ENCODE measurements around the gene DLK1. TPM values are rescaled to one million over a fixed set of nuclear protein-coding genes. Genes with fewer than 3 reads are reported as not detected.

Gene DLK1
- total RNA-seq, 1 experiment from 2014 or later: 3.3 TPM

- no peak for DNase-seq (ENCODE audit: low spot score)
- H3K4me1 Mint-ChIP-seq: peaks cover 24% of the 10 kb centered on the region
- CTCF ChIA-PET: interaction anchor here (0.5 to 5.4 kb wide), 5 partner anchors 14 to 943 kb away, joined by 3 to 39 read pairs (median 4); no protein-coding TSS in a partner anchor
Measured at GRCh38 chr14:100723830-100724437, 2.8 kb upstream of the DLK1 start.

More at GRCh38 chr14:100723830-100724437, 2.8 kb upstream of the DLK1 start:
- H3K36me3 Mint-ChIP-seq: no peaks in the 10 kb centered on the region
- ATAC-seq: no peak
- no peaks in the 10 kb centered on the region for H3K9me3 Mint-ChIP-seq
- no peak overlapping the region for H3K4me3 Mint-ChIP-seq
- peaks cover 73% of the 10 kb centered on the region for H3K27me3 Mint-ChIP-seq (ENCODE audit: low read depth)
- POLR2A ChIA-PET: no interaction called here
- no peak overlapping the region for H3K27ac Mint-ChIP-seq
- TF ChIP-seq ZNF232 (CRISPR knock-in tag; IDR thresholded peaks at IDR 0.05): no peak
- TF ChIP-seq FOXP4 (CRISPR knock-in tag; IDR thresholded peaks at IDR 0.05): no peak
- no peak for TF ChIP-seq ATF6 (CRISPR knock-in tag; IDR thresholded peaks at IDR 0.05)
- no peak for TF ChIP-seq NFE2L1 (CRISPR knock-in tag; IDR thresholded peaks at IDR 0.05)
- TF ChIP-seq ZNF396 (CRISPR knock-in tag; IDR thresholded peaks at IDR 0.05; ENCODE audit: borderline replicate concordance): no peak
- no peak for TF ChIP-seq SP1 (CRISPR knock-in tag; conservative IDR thresholded peaks at IDR 0.05)
- TF ChIP-seq SMAD4 (CRISPR knock-in tag; IDR thresholded peaks at IDR 0.05): no peak
- TF ChIP-seq IRF1 (CRISPR knock-in tag; IDR thresholded peaks at IDR 0.05): no peak
- TF ChIP-seq ZBTB43 (CRISPR knock-in tag; IDR thresholded peaks at IDR 0.05): no peak
- no peak for TF ChIP-seq AR (CRISPR knock-in tag; IDR thresholded peaks at IDR 0.05)
- TF ChIP-seq EMX1 (CRISPR knock-in tag; IDR thresholded peaks at IDR 0.05): no peak
- no peak for TF ChIP-seq PRRX2 (CRISPR knock-in tag; IDR thresholded peaks at IDR 0.05)
- TF ChIP-seq NFYB (CRISPR knock-in tag; conservative IDR thresholded peaks at IDR 0.05; ENCODE audit: low read depth): no peak
- no peak for TF ChIP-seq HMGXB4 (CRISPR knock-in tag; IDR thresholded peaks at IDR 0.05)
- no peak for TF ChIP-seq PRDM15 (CRISPR knock-in tag; IDR thresholded peaks at IDR 0.05)
- no peak for TF ChIP-seq GABPB1 (CRISPR knock-in tag; IDR thresholded peaks at IDR 0.05)
- TF ChIP-seq TCF7 (CRISPR knock-in tag; IDR thresholded peaks at IDR 0.05; ENCODE audit: low read depth): no peak
